ENCODE results near the gene SCN5A. TPM values are rescaled to one million over a fixed set of nuclear protein-coding genes. Genes with fewer than 3 reads are reported as not detected.

SCN5A gene
- total RNA-seq, 4 donors from 2014 or later = 0.19 TPM; not detected in 3

DNA sequence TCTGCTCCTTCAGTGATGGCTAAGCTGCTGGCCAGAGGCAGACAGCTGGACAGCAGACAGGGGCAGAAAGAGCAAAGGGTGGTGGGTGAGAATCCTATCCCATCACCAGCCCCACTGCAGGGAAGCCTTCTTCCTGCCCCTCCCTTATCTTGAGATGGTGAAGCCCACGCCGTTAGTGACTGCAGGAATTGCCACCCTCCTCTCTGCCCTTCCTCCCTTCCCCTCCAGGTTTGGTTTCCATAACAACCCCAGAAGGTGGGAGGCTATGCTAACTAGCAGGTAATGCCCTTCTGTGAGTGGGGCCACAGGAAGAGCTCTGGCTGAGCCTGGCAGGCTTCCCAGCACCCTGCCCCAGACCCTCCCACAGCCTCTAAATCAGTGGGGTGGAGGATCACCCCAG, 32.8 kb downstream of the SCN5A start:
- TF ChIP-seq, protein P1, sequence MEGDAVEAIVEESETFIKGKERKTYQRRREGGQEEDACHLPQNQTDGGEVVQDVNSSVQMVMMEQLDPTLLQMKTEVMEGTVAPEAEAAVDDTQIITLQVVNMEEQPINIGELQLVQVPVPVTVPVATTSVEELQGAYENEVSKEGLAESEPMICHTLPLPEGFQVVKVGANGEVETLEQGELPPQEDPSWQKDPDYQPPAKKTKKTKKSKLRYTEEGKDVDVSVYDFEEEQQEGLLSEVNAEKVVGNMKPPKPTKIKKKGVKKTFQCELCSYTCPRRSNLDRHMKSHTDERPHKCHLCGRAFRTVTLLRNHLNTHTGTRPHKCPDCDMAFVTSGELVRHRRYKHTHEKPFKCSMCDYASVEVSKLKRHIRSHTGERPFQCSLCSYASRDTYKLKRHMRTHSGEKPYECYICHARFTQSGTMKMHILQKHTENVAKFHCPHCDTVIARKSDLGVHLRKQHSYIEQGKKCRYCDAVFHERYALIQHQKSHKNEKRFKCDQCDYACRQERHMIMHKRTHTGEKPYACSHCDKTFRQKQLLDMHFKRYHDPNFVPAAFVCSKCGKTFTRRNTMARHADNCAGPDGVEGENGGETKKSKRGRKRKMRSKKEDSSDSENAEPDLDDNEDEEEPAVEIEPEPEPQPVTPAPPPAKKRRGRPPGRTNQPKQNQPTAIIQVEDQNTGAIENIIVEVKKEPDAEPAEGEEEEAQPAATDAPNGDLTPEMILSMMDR (IDR thresholded peaks at IDR 0.05; ENCODE audit: low read depth) = no peak

DNA sequence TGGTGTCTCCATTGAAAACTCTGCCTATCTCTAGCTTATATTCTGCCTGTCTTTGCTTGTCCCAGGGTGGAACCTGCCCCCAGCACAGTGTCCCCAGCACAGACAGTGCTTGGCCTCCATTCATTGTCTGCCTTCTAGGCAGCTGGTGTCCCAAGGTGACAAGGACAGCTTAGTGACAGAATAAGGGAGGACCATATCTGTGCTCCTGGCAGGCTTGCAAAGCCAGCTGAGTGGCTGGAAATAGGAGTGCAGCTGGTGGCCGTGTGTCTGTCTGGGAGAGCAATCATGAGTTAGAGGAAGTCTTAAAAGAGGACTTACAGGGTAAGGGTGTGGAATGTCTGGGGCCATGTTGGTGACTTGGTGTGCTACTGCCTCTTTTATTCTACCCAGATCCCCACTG, 33.4 kb downstream of the SCN5A start:
- TF ChIP-seq, protein P1 (IDR thresholded peaks at IDR 0.05; ENCODE audit: low read depth) = no peak

DNA sequence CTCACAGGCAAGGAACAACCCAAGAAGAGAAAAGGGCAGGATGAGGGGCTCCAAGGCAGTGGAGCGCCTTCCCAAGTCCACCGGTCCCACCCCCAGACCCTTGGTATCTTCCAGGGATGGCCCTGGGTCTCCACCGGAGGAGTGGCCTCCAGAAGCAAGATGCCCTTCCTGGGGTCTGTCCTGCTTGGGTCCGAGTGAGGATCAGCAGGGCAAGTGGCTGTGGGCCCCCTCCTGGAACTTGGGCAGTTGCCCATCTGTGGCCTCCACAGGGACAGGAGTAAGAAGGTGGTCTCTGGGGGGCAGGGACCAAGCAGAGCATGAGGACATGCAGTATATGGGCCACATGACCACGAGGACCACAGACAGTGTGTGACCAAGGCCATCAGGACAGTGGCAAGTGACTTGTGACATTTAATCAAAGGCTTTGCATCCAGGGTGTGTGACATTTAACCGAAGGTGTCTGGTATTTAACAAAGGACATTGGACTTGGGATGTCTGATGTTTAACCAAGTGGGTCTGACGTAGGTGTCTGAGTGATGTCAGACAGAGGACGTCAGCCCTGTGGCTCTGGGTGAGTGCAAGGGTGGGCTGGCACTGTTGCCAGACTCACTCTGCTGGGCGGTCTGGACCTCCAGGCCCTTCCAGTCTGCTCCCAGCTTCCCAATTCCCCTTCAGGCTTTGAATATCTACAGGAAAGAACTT, 34.7 kb downstream of the SCN5A start:
- TF ChIP-seq, protein P1 (IDR thresholded peaks at IDR 0.05; ENCODE audit: low read depth) = no peak

DNA sequence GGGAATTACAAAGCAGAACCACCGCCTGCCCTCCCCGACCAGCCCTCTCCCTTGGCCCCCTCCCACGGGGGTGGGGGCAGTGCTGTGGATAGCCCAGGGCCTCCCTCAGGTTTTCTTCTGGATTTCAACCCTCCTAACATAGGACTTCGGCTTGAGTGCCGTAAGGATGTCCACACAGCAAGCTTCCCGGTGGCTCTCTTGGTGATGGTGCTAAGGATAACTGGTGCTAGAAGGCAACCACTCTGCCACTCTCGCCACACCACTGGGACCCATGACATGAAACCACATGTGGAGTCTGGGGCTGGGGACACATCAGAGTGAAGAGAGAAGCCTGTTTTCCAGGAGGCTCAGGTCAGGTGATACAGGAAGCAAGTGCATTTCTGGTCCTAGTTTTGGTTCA, 35.4 kb downstream of the SCN5A start:
- TF ChIP-seq, protein P1 (IDR thresholded peaks at IDR 0.05; ENCODE audit: low read depth) = no peak

DNA sequence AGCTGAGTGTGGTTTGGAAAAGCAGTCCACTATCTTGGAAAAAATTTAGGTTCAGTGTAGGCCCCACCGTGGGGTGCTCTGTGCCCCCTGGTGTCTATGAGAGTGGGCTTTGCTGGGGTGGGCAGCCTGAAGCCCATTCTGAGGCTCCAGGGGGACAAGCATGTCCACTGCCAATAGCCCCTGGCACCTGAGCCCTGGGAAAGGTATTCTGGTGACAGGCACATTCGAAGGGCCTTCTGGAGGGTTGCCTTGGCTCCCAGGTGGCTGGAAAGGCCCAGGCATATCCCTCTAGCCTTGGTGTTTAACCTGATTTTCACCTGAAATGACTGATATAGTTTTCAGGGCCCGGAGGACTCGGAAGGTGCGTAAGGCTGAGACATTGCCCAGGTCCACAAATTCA, 36.1 kb downstream of the SCN5A start:
- TF ChIP-seq, protein P1 (IDR thresholded peaks at IDR 0.05; ENCODE audit: low read depth) = no peak

DNA sequence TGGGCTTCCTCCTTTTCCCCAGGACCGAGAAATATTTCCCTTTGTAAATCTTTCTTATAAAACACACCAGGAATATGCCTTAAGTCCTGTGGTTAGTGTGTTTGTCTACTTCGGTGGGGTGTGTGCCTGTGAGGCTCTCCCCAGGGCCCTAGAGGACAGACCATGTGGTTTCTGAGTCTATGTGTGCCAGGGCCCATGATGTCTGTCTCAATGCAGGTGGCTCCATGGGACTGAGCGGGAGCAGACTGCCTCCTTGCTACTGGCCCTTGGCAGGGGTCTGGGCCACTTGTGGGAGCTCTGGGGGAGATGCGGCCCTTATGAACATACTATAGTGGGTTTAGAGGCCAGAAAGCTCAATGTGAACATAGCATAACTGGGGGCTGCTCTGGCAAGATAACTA, 37.6 kb downstream of the SCN5A start:
- TF ChIP-seq, protein P1 (IDR thresholded peaks at IDR 0.05; ENCODE audit: low read depth) = no peak

DNA sequence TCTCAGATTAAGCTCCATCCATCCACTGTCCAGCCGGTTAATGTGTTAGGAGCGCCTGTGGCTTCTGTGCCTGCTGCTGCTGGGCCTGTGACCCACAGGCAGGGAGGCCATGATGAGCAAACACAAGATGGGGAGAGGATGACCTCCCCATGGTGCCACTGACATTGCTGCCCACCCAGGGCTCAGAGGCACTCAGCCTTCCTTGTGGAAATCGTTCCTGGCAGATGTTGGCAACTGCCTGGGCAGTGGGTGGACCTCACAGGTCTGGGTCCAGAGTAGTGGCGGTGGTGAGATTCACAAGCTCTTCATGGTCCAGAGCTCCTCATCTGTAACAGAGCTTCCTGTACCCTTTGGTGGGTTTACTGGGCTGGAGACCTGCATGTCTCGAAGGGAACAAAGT, 38.6 kb downstream of the SCN5A start:
- TF ChIP-seq, protein P1 (IDR thresholded peaks at IDR 0.05; ENCODE audit: low read depth) = no peak
